B cell (primary cell): ENCODE results near the gene NPFFR1. TPM values are rescaled to one million over a fixed set of nuclear protein-coding genes. Genes with fewer than 3 reads are reported as not detected.

Experiments used
- ATAC-seq: fragments of 200-7000 bp; cut with Tn5 transposase; one replicate; pipeline ENCODE4 v1.10.0; 2021; ENCODE audit warnings: low read depth, mild to moderate bottlenecking, moderate number of reproducible peaks, moderate library complexity
- CTCF ChIA-PET: fragments of 350-600 bp; sonication (Branson Sonifier 250); formaldehyde crosslinking; loops from one replicate; lab custom pipeline; 2021; ENCODE audit warnings: antibody characterized with exemption, inconsistent platforms; lab: Charles Lee
- POLR2A ChIA-PET: fragments of 350-600 bp; sonication (Branson Sonifier 250); formaldehyde crosslinking; loops from one replicate; lab custom pipeline; 2021; ENCODE audit warnings: antibody characterized with exemption; lab: Charles Lee
- DNase-seq: peaks from one replicate; pipeline ENCODE4 v3.0.0; 2013
- H2AFZ ChIP-seq: 2 replicates; pipeline ENCODE4 v1.6.1; 2012; ENCODE audit warnings: mild to moderate bottlenecking, low read depth, low read length; ENCODE audit not compliant: insufficient read depth, poor library complexity, severe bottlenecking
- H3K27ac ChIP-seq, 2 donors: 1 replicate in 1 of 2; 2 replicates in 1 of 2; pipeline ENCODE4 v1.5.1; 2012 to 2013; ENCODE audit warnings: low read length in 2 of 2, mild to moderate bottlenecking in 2 of 2, moderate library complexity in 1 of 2
- H3K27me3 ChIP-seq, 4 experiments: fragments of 200-600 bp in 1 of 4; sonication (generic) in 1 of 4; replicated peaks in 1 of 4; 1 replicate in 2 of 4; 2 replicates in 2 of 4; pipeline versions ENCODE4 v1.6.1 to v1.7.0; 2013 to 2016; ENCODE audit warnings: low read length in 3 of 4, mild to moderate bottlenecking in 2 of 4, mixed read lengths in 1 of 4, moderate library complexity in 1 of 4; ENCODE audit not compliant: insufficient read depth in 4 of 4, control insufficient read depth in 3 of 4; ENCODE audit errors: control extremely low read depth in 1 of 4
- H3K36me3 ChIP-seq, 2 experiments: replicated peaks in 1 of 2; 1 replicate in 1 of 2; 2 replicates in 1 of 2; pipeline versions ENCODE4 v1.6.1 to v1.7.1; 2013; ENCODE audit warnings: low read length in 1 of 2; ENCODE audit not compliant: insufficient read depth in 2 of 2, control insufficient read depth in 1 of 2; ENCODE audit errors: control extremely low read depth in 1 of 2, extremely low read depth in 1 of 2
- H3K4me1 ChIP-seq, 2 donors: fragments of 200-600 bp in 1 of 2; sonication (generic) in 1 of 2; 1 replicate in 1 of 2; 2 replicates in 1 of 2; pipeline versions ENCODE4 v1.5.1 to v1.6.1; 2013 to 2017; ENCODE audit warnings: low read length in 2 of 2; ENCODE audit not compliant: control insufficient read depth in 2 of 2, insufficient read depth in 2 of 2
- H3K4me2 ChIP-seq: replicated peaks from 2 replicates; pipeline ENCODE3; 2012; ENCODE audit warnings: mild to moderate bottlenecking, low read depth, low read length; ENCODE audit not compliant: poor library complexity, severe bottlenecking
- H3K4me3 ChIP-seq, 5 experiments: fragments of 200-600 bp in 1 of 5; sonication (generic) in 1 of 5; 1 replicate in 3 of 5; 2 replicates in 2 of 5; pipeline versions ENCODE4 v1.5.1 to v1.7.0; 2011 to 2016; ENCODE audit warnings: low read length in 4 of 5, mild to moderate bottlenecking in 4 of 5, low read depth in 2 of 5, control low read depth in 1 of 5, moderate library complexity in 1 of 5; ENCODE audit not compliant: insufficient read depth in 1 of 5; ENCODE audit errors: control extremely low read depth in 1 of 5, extremely low read depth in 1 of 5
- H3K79me2 ChIP-seq: fragments of 200-600 bp; sonication (generic); one replicate; pipeline ENCODE4 v1.6.0; 2016; ENCODE audit warnings: low read length; ENCODE audit not compliant: control insufficient read depth, insufficient read depth
- H3K9ac ChIP-seq: fragments of 200-600 bp; sonication (generic); 2 replicates; pipeline ENCODE4 v1.6.1; 2017; ENCODE audit warnings: mild to moderate bottlenecking, low read length, moderate library complexity
- H3K9me3 ChIP-seq, 3 donors: one replicate each; pipeline versions ENCODE4 v1.6.1 to v1.7.1; 2013; ENCODE audit warnings: low read length in 2 of 3; ENCODE audit not compliant: control insufficient read depth in 2 of 3, insufficient read depth in 1 of 3; ENCODE audit errors: control extremely low read depth in 1 of 3
- H4K20me1 ChIP-seq: 2 replicates; pipeline ENCODE4 v1.6.0; 2012; ENCODE audit warnings: mild to moderate bottlenecking, low read length; ENCODE audit not compliant: insufficient read depth, control insufficient read depth, poor library complexity, severe bottlenecking
- H3K27ac Mint-ChIP-seq: one replicate; pipeline ENCODE4 v1.8.0; 2021; ENCODE audit warnings: mixed read lengths
- H3K27me3 Mint-ChIP-seq: one replicate; pipeline ENCODE4 v1.8.0; 2021; ENCODE audit warnings: mixed read lengths
- H3K4me1 Mint-ChIP-seq: one replicate; pipeline ENCODE4 v1.8.0; 2021; ENCODE audit warnings: mixed read lengths
- H3K4me3 Mint-ChIP-seq: one replicate; pipeline ENCODE4 v1.8.0; 2021; ENCODE audit warnings: mixed read lengths
- H3K9me3 Mint-ChIP-seq: one replicate; pipeline ENCODE4 v1.8.0; 2022; ENCODE audit warnings: mixed read lengths; ENCODE audit not compliant: insufficient read depth
- CTCF ChIP-seq: fragments of 200-600 bp; IDR thresholded peaks from one replicate; pipeline ENCODE4 v1.8.0; 2022; ENCODE audit warnings: antibody characterized with exemption, mild to moderate bottlenecking
- EZH2 ChIP-seq: IDR thresholded peaks from 2 replicates; pipeline ENCODE4 v1.6.1; 2012; ENCODE audit warnings: borderline replicate concordance, low read depth, mild to moderate bottlenecking, moderate library complexity, low read length; ENCODE audit not compliant: insufficient read depth, poor library complexity, severe bottlenecking
- WGBS: methylation state at CpG from one replicate; pipeline ENCODE4 v1.1.5; 2013; ENCODE audit warnings: missing lambda C conversion rate; ENCODE audit not compliant: insufficient coverage; 5-methylcytosine and 5-hydroxymethylcytosine counted together
- intact Hi-C: fragments of 100-400 bp; cut with micrococcal nuclease; formaldehyde crosslinking; loops from one replicate; pipeline ENCODE4 v1.10.0; 2022
- polyA minus RNA-seq: library from RNA; depleted of rRNA, polyadenylated mRNA; stranded (reverse); fragments of >200 nt; gene quantifications from 2 replicates; pipeline ENCODE4 v1.2.3, GENCODE V29; 2012
- polyA plus RNA-seq: library from polyadenylated mRNA; depleted of rRNA; stranded (reverse); fragments of >200 nt; gene quantifications from 2 replicates; pipeline ENCODE4 v1.2.3, GENCODE V29; 2012
- total RNA-seq, 2 donors: library from RNA; stranded (reverse); fragments of 120-200 nt in 1 of 2; gene quantifications; 1 replicate in 1 of 2; 2 replicates in 1 of 2; pipeline versions ENCODE4 v1.2.3 to v1.2.4, GENCODE V29; 2013 to 2022

The NPFFR1 gene
- total RNA-seq (not detected in 2 replicates), polyA plus RNA-seq (not detected in 2 replicates), polyA minus RNA-seq (not detected in 2 replicates)
- total RNA-seq (2013): not detected

GRCh38 chr10:70283445-70284399 lies at the start of gene NPFFR1:
NPFFR1 (minus strand) TSS chr10:70284004; CDS start chr10:70283676, 328 bp downstream.
- H3K4me3 Mint-ChIP-seq: no peak within 1 kb of the TSS
- Histone ChIP-seq H3K9me3 (peaks cover 0 to 3% (median 3%) of the 10 kb centered on the region in 3 donors), H3K9ac (no peak within 1 kb of the TSS), H3K4me2 (peak within 1 kb of the TSS; percentile 26), H2AFZ (no peak within 1 kb of the TSS), H3K36me3 (no peaks in the 10 kb centered on the region), H3K4me1 (peaks cover 4 to 9% of the 10 kb centered on the region in 2 donors), H4K20me1 (no peaks in the 10 kb centered on the region), H3K27me3 (peaks cover 0 to 31% (median 29%) of the 10 kb centered on the region in 4 experiments), H3K4me3 (no peak within 1 kb of the TSS), H3K79me2 (no peaks in the 10 kb centered on the region), H3K27ac (no peak within 1 kb of the TSS)
- H3K9me3 Mint-ChIP-seq: no peaks in the 10 kb centered on the region
- peak; percentile 24 for ATAC-seq
- H3K27ac Mint-ChIP-seq: no peak within 1 kb of the TSS
- intact Hi-C loops: no loop called here
- H3K4me1 Mint-ChIP-seq: peaks cover 2% of the 10 kb centered on the region
- TF ChIP-seq CTCF: no peak
- no peak for TF ChIP-seq EZH2
- ChIA-PET POLR2A (no interaction called here), CTCF (interaction anchor here (1.0 kb wide), 2 partner anchors 11 to 13 kb away, joined by 3 read pairs; no protein-coding TSS in a partner anchor)
- 15% methylated on average over 53 of the region's 63 CpGs for WGBS
- no peak for DNase-seq
- peaks cover 56% of the 10 kb centered on the region for H3K27me3 Mint-ChIP-seq
